GM12891 (cell line): Measurements from ENCODE around the gene PPP1R27.
A peak's percentile ranks its signal among the peaks of the same experiment; 100 is the strongest.

Source experiments
- POLR2A ChIP-seq: IDR thresholded peaks from 2 replicates; pipeline ENCODE4 v1.6.1; 2011; ENCODE audit warnings: low read depth, low read length, control low read depth
- POLR2AphosphoS5 ChIP-seq: IDR thresholded peaks from 2 replicates; pipeline ENCODE4 v1.6.1; 2011; ENCODE audit warnings: low read depth, low read length, control low read depth
- POU2F2 ChIP-seq: IDR thresholded peaks from 2 replicates; pipeline ENCODE4 v1.6.1; 2011; ENCODE audit warnings: low read depth, mild to moderate bottlenecking, control low read depth, low read length, moderate library complexity
- SPI1 ChIP-seq: IDR thresholded peaks from 2 replicates; pipeline ENCODE4 v1.6.1; 2011; ENCODE audit warnings: low read depth, low read length, control low read depth
- TAF1 ChIP-seq: IDR thresholded peaks from 2 replicates; pipeline ENCODE4 v1.6.1; 2011; ENCODE audit warnings: low read depth, low read length, control low read depth

DNA sequence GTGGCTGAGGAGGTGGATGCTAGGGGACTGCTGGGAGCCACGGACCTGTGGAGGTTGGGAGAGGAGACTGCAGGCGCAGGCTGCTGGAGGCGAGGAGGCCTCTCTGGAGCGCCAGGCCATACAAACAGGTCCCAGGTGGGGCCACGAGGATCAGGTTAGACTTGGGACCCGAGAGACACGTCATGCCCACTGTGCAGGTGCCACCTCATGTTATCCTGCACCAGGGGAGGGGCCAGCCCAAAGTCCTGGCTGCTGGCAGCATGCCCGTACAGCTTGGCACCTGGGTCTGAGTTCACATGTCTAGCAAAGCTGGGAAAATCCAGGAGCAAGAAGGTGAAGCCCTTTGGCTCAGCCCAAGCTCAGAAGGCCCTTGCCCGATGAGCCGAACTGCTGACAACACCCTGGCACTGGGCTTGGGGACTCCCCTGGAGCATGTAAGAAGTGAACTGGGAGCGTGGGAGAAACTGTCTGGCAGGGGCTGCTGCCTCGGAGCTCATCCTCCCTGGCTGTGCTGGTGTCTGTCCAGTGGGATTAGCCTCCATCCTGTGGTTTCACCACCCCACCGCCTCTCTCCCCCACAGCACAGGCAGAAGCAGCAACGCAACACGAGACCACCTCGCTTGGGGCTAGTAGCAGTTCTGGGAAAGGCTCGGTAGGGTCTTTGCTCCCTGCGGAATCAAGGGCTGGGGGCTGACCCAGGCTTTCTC lies 31.0 kb upstream of the PPP1R27 start:
- TF ChIP-seq POLR2AphosphoS5 (peak; percentile 80), POLR2A (peak; percentile 76), TAF1 (no peak), POU2F2 (peak; percentile 46), SPI1 (no peak)
